RWPE2 (cell line): ENCODE measurements around the gene DAZAP1.

Experiments
- ATAC-seq: fragments of 200-7000 bp; cut with Tn5 transposase; 3 replicates; pipeline ENCODE4 v1.9.1; 2021; ENCODE audit warnings: low read depth
- DNase-seq: peaks from one replicate; pipeline ENCODE4 v3.0.0-alpha.2; 2020; ENCODE audit warnings: low spot score
- H3K27ac ChIP-seq: fragments of 450-650 bp; 2 replicates; pipeline ENCODE4 v1.5.1; 2017; ENCODE audit warnings: mild to moderate bottlenecking; ENCODE audit not compliant: poor library complexity, severe bottlenecking
- H3K27me3 ChIP-seq: fragments of 250-450 bp; sonication (Bioruptor Pico); 2 replicates; pipeline ENCODE4 v1.5.1; 2021; ENCODE audit warnings: mild to moderate bottlenecking, moderate library complexity; ENCODE audit not compliant: insufficient read depth, poor library complexity, severe bottlenecking
- H3K36me3 ChIP-seq: fragments of 250-450 bp; sonication (Bioruptor Pico); 2 replicates; pipeline ENCODE4 v1.5.1; 2020; ENCODE audit warnings: low read depth, mild to moderate bottlenecking, moderate library complexity
- H3K4me1 ChIP-seq: fragments of 250-450 bp; sonication (Bioruptor Pico); 2 replicates; pipeline ENCODE4 v1.5.1; 2021; ENCODE audit warnings: mild to moderate bottlenecking, moderate library complexity; ENCODE audit not compliant: insufficient read depth, poor library complexity, severe bottlenecking
- H3K4me3 ChIP-seq: fragments of 250-450 bp; sonication (Bioruptor Pico); 2 replicates; pipeline ENCODE4 v1.5.1; 2021; ENCODE audit warnings: mild to moderate bottlenecking, moderate library complexity; ENCODE audit not compliant: severe bottlenecking
- H3K9me3 ChIP-seq: fragments of 250-450 bp; sonication (Bioruptor Pico); 2 replicates; pipeline ENCODE4 v1.5.1; 2021; ENCODE audit warnings: mild to moderate bottlenecking, moderate library complexity; ENCODE audit not compliant: severe bottlenecking
- CTCF ChIP-seq: fragments of 450-650 bp; IDR thresholded peaks from one replicate; pipeline ENCODE4 v1.5.1; 2017; ENCODE audit warnings: mild to moderate bottlenecking, moderate library complexity; ENCODE audit not compliant: poor library complexity, severe bottlenecking

DAZAP1 gene

GRCh38 chr19:1460033-1460995 lies 52.9 kb downstream of the DAZAP1 start:
- no peak overlapping the region for H3K27ac ChIP-seq
- DNase-seq (no peak), ATAC-seq (no peak)
- H3K4me1 ChIP-seq = no peaks in the 10 kb centered on the region
- H3K4me3 ChIP-seq = no peak overlapping the region
- H3K27me3 ChIP-seq = peaks cover 20% of the 10 kb centered on the region
- no peak for TF ChIP-seq CTCF
- H3K9me3 ChIP-seq = no peaks in the 10 kb centered on the region
- H3K36me3 ChIP-seq = no peaks in the 10 kb centered on the region

GRCh38 chr19:1461862-1462261 lies 54.5 kb downstream of the DAZAP1 start:
- Histone ChIP-seq H3K27ac (no peak overlapping the region), H3K9me3 (no peaks in the 10 kb centered on the region), H3K4me1 (no peaks in the 10 kb centered on the region), H3K4me3 (no peak overlapping the region), H3K36me3 (no peaks in the 10 kb centered on the region), H3K27me3 (peaks cover 23% of the 10 kb centered on the region)
- no peak for DNase-seq
- no peak for TF ChIP-seq CTCF
- ATAC-seq = no peak

- DNase-seq (no peak), ATAC-seq (peak; percentile 71)
- Histone ChIP-seq H3K4me1 (no peaks in the 10 kb centered on the region), H3K36me3 (no peaks in the 10 kb centered on the region), H3K9me3 (no peaks in the 10 kb centered on the region), H3K27ac (no peak overlapping the region), H3K27me3 (peaks cover 45% of the 10 kb centered on the region), H3K4me3 (no peak overlapping the region)
- TF ChIP-seq CTCF = peak; percentile 55
Measured at GRCh38 chr19:1465191-1466016, 58.0 kb downstream of the DAZAP1 start.

GRCh38 chr19:1466018-1466460 lies 58.7 kb downstream of the DAZAP1 start:
- TF ChIP-seq CTCF = peak; percentile 33
- no peak overlapping the region for H3K27ac ChIP-seq
- DNase-seq = no peak
- H3K9me3 ChIP-seq = no peaks in the 10 kb centered on the region
- no peak overlapping the region for H3K4me3 ChIP-seq
- no peak for ATAC-seq
- H3K4me1 ChIP-seq = peaks cover 3% of the 10 kb centered on the region
- no peaks in the 10 kb centered on the region for H3K36me3 ChIP-seq
- peaks cover 51% of the 10 kb centered on the region for H3K27me3 ChIP-seq
